ENCODE measurements around the gene CACNA1I. TPM values are rescaled to one million over a fixed set of nuclear protein-coding genes. Genes with fewer than 3 reads are reported as not detected.

The CACNA1I gene
- total and polyA plus RNA-seq, 2 donors (not counting 3 experiments of a cell fraction or from before 2014, with no cell fraction given): not detected

DNA sequence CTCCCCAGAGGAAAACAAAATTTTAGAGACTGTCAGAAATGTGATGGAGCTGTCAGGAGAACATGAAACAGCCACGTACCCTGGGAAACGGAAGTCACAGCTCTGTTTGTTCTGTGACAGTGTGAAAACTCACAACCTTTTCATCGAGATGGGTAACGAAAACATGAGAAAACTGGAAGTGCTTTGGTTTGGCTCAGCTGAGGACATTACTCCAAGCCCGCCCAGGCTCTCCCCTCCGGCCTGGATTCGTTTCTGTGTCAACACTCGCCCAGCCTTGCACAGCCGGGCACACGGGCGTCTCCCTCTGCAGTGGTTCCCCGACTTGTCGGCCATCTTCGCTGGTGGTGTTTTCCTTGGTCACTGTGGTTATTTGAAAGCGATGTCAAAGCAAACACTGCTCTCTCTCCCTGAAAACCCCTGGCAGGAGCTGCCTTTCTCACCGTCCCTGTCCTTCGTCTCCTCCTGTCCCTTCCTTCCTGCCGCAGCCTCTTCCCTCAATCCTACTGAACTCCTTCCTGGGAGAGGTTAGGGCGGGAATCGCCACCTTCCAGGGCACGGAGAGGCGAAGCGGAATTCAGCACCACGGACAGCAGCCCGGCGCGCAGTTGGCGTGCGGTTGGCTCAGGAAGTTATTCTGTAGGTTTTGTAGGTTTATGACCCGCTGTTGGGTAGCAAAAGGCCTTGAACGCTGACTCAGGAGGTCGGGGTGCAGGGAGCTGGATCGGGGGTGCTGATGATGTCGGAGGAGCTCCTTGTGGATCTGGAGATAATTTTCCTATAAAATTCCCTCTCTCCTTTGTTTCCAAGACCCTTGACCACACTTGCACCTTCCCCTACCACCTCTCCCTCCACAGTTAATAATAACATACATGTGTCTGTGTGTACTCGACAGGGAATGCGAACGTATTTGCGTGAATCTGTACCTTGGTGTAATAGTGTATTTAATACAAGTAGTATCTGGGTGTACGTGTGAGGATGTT is 24.9 kb upstream of the CACNA1I start:
- peak; percentile 34 for DNase-seq (ENCODE audit: low read depth, low spot score)
- ChIA-PET CTCF (interaction anchor here (0.6 to 4.2 kb wide), 5 partner anchors 257 to 1228 kb away, joined by 3 to 51 read pairs (median 4); no protein-coding TSS in a partner anchor), POLR2A (no interaction called here)

More for the DNA sequence above, 24.9 kb upstream of the CACNA1I start:
- no TSS peak for BruUV-seq (replicated peaks)
- Histone ChIP-seq H3K9me3 (replicated peaks; ENCODE audit: control insufficient read depth, insufficient read depth, low read length) (no peaks in the 10 kb centered on the region), H3K4me2 (ENCODE audit: insufficient read depth, low read length) (no peak overlapping the region), H3K79me2 (ENCODE audit: control insufficient read depth, insufficient read depth, low read length) (no peaks in the 10 kb centered on the region), H4K20me1 (replicated peaks; ENCODE audit: control insufficient read depth, extremely low read depth, insufficient read depth, low read length) (no peaks in the 10 kb centered on the region), H3K9ac (replicated peaks; ENCODE audit: extremely low read depth, insufficient read depth, low read length) (no peak overlapping the region), H3K4me3 (replicated peaks in 1 of 3; ENCODE audit: insufficient read depth in 1 of 3, low read depth in 1 of 3, low read length in 3 of 3) (no peak overlapping the region), H3K36me3 (ENCODE audit: control insufficient read depth in 2 of 2, extremely low read depth in 1 of 2, insufficient read depth in 2 of 2, low read length in 2 of 2) (no peaks in the 10 kb centered on the region), H3K27ac (ENCODE audit: insufficient read depth, low read depth, low read length) (no peak overlapping the region), H3K4me1 (ENCODE audit: control insufficient read depth, extremely low read depth, insufficient read depth, low read length) (no peaks in the 10 kb centered on the region), H2AFZ (ENCODE audit: low read depth, low read length) (no peak overlapping the region), H3K9me1 (replicated peaks; ENCODE audit: control insufficient read depth, extremely low read depth, insufficient read depth, low read length) (no peaks in the 10 kb centered on the region), H3K27me3 (ENCODE audit: control insufficient read depth in 2 of 2, insufficient read depth in 2 of 2, low read length in 2 of 2) (no peaks in the 10 kb centered on the region)
- intact Hi-C loops (cut with micrococcal nuclease): no loop called here
- dilution Hi-C loops (cut with MboI; ENCODE audit: extremely low pct_ligation_motif_present, low sequenced_read_pairs): no loop called here
- peak; percentile 46 for FAIRE-seq
- TF ChIP-seq, protein P1, sequence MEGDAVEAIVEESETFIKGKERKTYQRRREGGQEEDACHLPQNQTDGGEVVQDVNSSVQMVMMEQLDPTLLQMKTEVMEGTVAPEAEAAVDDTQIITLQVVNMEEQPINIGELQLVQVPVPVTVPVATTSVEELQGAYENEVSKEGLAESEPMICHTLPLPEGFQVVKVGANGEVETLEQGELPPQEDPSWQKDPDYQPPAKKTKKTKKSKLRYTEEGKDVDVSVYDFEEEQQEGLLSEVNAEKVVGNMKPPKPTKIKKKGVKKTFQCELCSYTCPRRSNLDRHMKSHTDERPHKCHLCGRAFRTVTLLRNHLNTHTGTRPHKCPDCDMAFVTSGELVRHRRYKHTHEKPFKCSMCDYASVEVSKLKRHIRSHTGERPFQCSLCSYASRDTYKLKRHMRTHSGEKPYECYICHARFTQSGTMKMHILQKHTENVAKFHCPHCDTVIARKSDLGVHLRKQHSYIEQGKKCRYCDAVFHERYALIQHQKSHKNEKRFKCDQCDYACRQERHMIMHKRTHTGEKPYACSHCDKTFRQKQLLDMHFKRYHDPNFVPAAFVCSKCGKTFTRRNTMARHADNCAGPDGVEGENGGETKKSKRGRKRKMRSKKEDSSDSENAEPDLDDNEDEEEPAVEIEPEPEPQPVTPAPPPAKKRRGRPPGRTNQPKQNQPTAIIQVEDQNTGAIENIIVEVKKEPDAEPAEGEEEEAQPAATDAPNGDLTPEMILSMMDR (IDR thresholded peaks at IDR 0.05; ENCODE audit: extremely low read depth in 1 of 2, insufficient read depth in 1 of 2, low read depth in 1 of 2, low read length in 2 of 2): no peak
- peak; percentile 46 for TF ChIP-seq EZH2 (IDR thresholded peaks at IDR 0.05; ENCODE audit: borderline replicate concordance, low read depth, low read length, severe bottlenecking)
- TF ChIP-seq, protein P2, sequence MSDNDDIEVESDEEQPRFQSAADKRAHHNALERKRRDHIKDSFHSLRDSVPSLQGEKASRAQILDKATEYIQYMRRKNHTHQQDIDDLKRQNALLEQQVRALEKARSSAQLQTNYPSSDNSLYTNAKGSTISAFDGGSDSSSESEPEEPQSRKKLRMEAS (IDR thresholded peaks at IDR 0.05; ENCODE audit: insufficient read depth, insufficient read length): no peak
